ENCODE results near the gene PTPRN2. TPM values are rescaled to one million over a fixed set of nuclear protein-coding genes. Genes with fewer than 3 reads are reported as not detected.
"Not testable (repeated sequence)": the region's sequence is repeated elsewhere in the genome, so short reads cannot be mapped to it uniquely, and the experiment has no call there.

PTPRN2 gene
- total RNA-seq, 5 donors from 2014 or later (not counting 1 experiment from before 2014, with no cell fraction given) = 0.60 to 1.7 (median 0.82) TPM

DNA sequence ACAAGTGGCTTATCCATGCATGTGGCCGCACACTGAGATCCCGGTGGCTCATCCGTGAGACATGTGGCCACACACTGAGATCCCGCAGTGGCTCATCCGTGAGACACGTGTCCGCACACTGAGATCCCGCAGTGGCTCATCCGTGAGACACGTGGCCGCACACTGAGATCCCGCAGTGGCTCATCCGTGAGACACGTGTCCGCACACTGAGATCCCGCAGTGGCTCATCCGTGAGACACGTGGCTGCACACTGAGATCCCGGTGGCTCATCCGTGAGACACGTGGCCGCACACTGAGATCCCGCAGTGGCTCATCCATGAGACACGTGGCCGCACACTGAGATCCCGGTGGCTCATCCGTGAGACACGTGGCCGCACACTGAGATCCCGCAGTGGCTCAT lies 181.9 kb downstream of the PTPRN2 start:
- H3K27me3 ChIP-seq (replicated peaks in 1 of 2; ENCODE audit: control insufficient read depth in 2 of 2, extremely low read depth in 1 of 2, insufficient read depth in 2 of 2, low read length in 1 of 2) = peaks cover 0 to 42% of the 10 kb centered on the region in 2 experiments
- WGBS (ENCODE audit: insufficient coverage) = 95% methylated on average over 28 of the region's 30 CpGs
- H3K27me3 Mint-ChIP-seq; H3K9me3 Mint-ChIP-seq; H3K4me3 ChIP-seq (ENCODE audit: control insufficient read depth in 1 of 2, extremely low read depth in 1 of 2, low read length in 1 of 2); POLR2A ChIA-PET; H3K36me3 ChIP-seq (ENCODE audit: control insufficient read depth in 2 of 2, extremely low read depth in 1 of 2, insufficient read depth in 1 of 2, low read length in 1 of 2); ATAC-seq (replicated peaks in 1 of 4); H3K9me3 ChIP-seq; H3K4me1 Mint-ChIP-seq; H3K4me3 Mint-ChIP-seq; H3K36me3 Mint-ChIP-seq; H3K27ac ChIP-seq (ENCODE audit: low read length); CTCF ChIA-PET; H3K27ac Mint-ChIP-seq; H3K4me1 ChIP-seq (ENCODE audit: control insufficient read depth in 1 of 2, extremely low read depth in 1 of 2, insufficient read depth in 2 of 2, low read length in 2 of 2); DNase-seq: not testable (repeated sequence)

DNA sequence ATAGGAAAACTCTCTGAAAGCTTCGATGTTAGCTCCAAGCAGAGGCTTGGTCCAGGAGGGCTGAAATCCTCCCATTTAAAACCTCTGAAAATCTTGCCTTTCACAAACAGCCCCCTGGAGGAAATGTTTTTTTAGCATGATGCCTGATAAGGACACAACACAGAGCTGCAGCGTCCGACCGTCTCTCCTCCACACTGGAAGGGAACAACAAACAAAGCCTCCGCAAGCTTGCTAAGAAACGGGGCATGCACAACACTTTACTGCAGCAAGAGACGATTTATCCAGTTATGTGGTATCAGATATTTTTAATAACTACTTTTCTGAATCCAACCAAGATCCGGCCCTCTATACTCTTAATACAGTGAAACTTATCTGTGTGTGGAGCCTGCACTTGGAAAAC lies 182.3 kb downstream of the PTPRN2 start:
- no peaks in the 10 kb centered on the region for H3K36me3 ChIP-seq (ENCODE audit: control insufficient read depth in 2 of 2, extremely low read depth in 1 of 2, insufficient read depth in 1 of 2, low read length in 1 of 2)
- ATAC-seq (replicated peaks in 1 of 4) = no peak
- H3K4me1 ChIP-seq (ENCODE audit: control insufficient read depth in 1 of 2, extremely low read depth in 1 of 2, insufficient read depth in 2 of 2, low read length in 2 of 2) = no peaks in the 10 kb centered on the region
- no peak for DNase-seq
- H3K4me3 ChIP-seq (ENCODE audit: control insufficient read depth in 1 of 2, extremely low read depth in 1 of 2, low read length in 1 of 2) = no peak overlapping the region
- H3K27ac Mint-ChIP-seq = no peak overlapping the region
- ChIA-PET POLR2A (no interaction called here), CTCF (no interaction called here)
- H3K27me3 Mint-ChIP-seq = peaks cover 4 to 6% of the 10 kb centered on the region in 2 donors
- peaks cover 0 to 39% of the 10 kb centered on the region in 2 experiments for H3K27me3 ChIP-seq (replicated peaks in 1 of 2; ENCODE audit: control insufficient read depth in 2 of 2, extremely low read depth in 1 of 2, insufficient read depth in 2 of 2, low read length in 1 of 2)
- no peaks in the 10 kb centered on the region for H3K36me3 Mint-ChIP-seq
- no peaks in the 10 kb centered on the region for H3K4me1 Mint-ChIP-seq
- H3K9me3 Mint-ChIP-seq = peaks cover 0 to under 1% (median 0%) of the 10 kb centered on the region in 3 donors
- WGBS (ENCODE audit: insufficient coverage) = no CpG with 5 or more reads among the region's 8 CpGs
- H3K9me3 ChIP-seq = no peaks in the 10 kb centered on the region
- H3K27ac ChIP-seq (ENCODE audit: low read length) = no peak overlapping the region
- H3K4me3 Mint-ChIP-seq = no peak overlapping the region

GRCh38 chr7:158404031-158404761 lies 183.4 kb downstream of the PTPRN2 start:
- Histone ChIP-seq H3K27me3 (replicated peaks in 1 of 2; ENCODE audit: control insufficient read depth in 2 of 2, extremely low read depth in 1 of 2, insufficient read depth in 2 of 2, low read length in 1 of 2) (peaks cover 0 to 27% of the 10 kb centered on the region in 2 experiments), H3K4me3 (ENCODE audit: control insufficient read depth in 1 of 2, extremely low read depth in 1 of 2, low read length in 1 of 2) (no peak overlapping the region), H3K4me1 (ENCODE audit: control insufficient read depth in 1 of 2, extremely low read depth in 1 of 2, insufficient read depth in 2 of 2, low read length in 2 of 2) (no peaks in the 10 kb centered on the region), H3K27ac (ENCODE audit: low read length) (no peak overlapping the region), H3K9me3 (no peaks in the 10 kb centered on the region), H3K36me3 (ENCODE audit: control insufficient read depth in 2 of 2, extremely low read depth in 1 of 2, insufficient read depth in 1 of 2, low read length in 1 of 2) (no peaks in the 10 kb centered on the region)
- Mint-ChIP-seq H3K36me3 (no peaks in the 10 kb centered on the region), H3K27ac (no peak overlapping the region), H3K4me3 (no peak overlapping the region), H3K9me3 (peaks cover 0 to 2% (median 0%) of the 10 kb centered on the region in 3 donors), H3K27me3 (peaks cover 1 to 6% of the 10 kb centered on the region in 2 donors), H3K4me1 (no peaks in the 10 kb centered on the region)
- 80% methylated on average over 18 of the region's 23 CpGs for WGBS (ENCODE audit: insufficient coverage)
- no peak for DNase-seq
- POLR2A ChIA-PET = no interaction called here
- CTCF ChIA-PET = interaction anchor here in 1 of 2 donors (0.7 kb wide), 1 partner anchor 160 kb away, joined by 3 read pairs; no protein-coding TSS in a partner anchor
- ATAC-seq (replicated peaks in 1 of 4) = no peak

DNA sequence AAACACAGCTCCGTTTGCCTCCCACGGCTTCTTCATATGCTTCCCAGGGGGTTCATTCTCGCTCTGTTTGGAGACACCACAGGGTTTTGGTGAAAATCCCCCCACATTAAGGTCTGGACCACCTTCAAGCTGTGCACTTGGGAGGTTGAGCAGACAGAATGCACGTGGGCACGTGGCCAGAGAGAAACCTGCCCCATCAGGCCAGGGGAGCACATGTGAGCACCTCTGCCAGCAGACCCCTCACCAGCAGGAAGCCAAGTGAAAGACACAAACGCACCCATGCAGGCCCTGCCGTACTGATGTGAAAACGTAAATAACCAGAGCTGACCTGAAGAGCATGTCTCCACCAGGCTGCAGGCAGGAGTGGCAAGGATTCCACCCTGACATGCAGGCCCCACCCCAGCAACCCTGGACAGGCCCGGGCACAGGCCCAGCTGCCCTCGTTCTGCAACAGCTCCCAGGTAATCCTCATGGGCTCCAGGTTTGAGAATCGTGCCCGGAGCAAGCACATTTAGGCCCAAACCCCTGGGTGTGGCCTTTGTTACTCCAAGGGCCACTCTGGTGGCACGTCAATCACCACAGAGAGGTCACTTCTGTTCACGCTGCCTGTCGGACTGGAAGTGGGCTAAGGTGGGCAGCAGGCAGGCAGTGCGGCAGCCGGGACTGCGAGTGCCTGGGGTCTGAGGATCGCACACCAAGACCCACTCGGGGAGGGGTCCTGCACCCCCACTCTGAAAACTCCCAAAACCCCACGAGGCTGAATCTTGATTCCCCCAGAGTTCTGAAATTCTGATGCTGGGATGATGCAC lies 184.4 kb downstream of the PTPRN2 start:
- Histone ChIP-seq H3K36me3 (ENCODE audit: control insufficient read depth in 2 of 2, extremely low read depth in 1 of 2, insufficient read depth in 1 of 2, low read length in 1 of 2) (no peaks in the 10 kb centered on the region), H3K27me3 (replicated peaks in 1 of 2; ENCODE audit: control insufficient read depth in 2 of 2, extremely low read depth in 1 of 2, insufficient read depth in 2 of 2, low read length in 1 of 2) (peaks cover 0 to 24% of the 10 kb centered on the region in 2 experiments), H3K27ac (ENCODE audit: low read length) (no peak overlapping the region), H3K4me1 (ENCODE audit: control insufficient read depth in 1 of 2, extremely low read depth in 1 of 2, insufficient read depth in 2 of 2, low read length in 2 of 2) (no peaks in the 10 kb centered on the region), H3K9me3 (no peaks in the 10 kb centered on the region), H3K4me3 (ENCODE audit: control insufficient read depth in 1 of 2, extremely low read depth in 1 of 2, low read length in 1 of 2) (no peak overlapping the region)
- 77% methylated on average over 15 of the region's 21 CpGs for WGBS (ENCODE audit: insufficient coverage)
- peaks cover 6 to 10% (median 7%) of the 10 kb centered on the region in 3 donors for H3K9me3 Mint-ChIP-seq
- ATAC-seq (replicated peaks in 1 of 4) = no peak
- ChIA-PET POLR2A (no interaction called here), CTCF (no interaction called here)
- no peaks in the 10 kb centered on the region for H3K4me1 Mint-ChIP-seq
- H3K27me3 Mint-ChIP-seq = peaks cover 1 to 6% of the 10 kb centered on the region in 2 donors
- H3K4me3 Mint-ChIP-seq = no peak overlapping the region
- H3K36me3 Mint-ChIP-seq = no peaks in the 10 kb centered on the region
- DNase-seq = no peak
- no peak overlapping the region for H3K27ac Mint-ChIP-seq

- no peaks in the 10 kb centered on the region for H3K4me1 Mint-ChIP-seq
- peaks cover 0 to 24% of the 10 kb centered on the region in 2 experiments for H3K27me3 ChIP-seq (replicated peaks in 1 of 2; ENCODE audit: control insufficient read depth in 2 of 2, extremely low read depth in 1 of 2, insufficient read depth in 2 of 2, low read length in 1 of 2)
Observed at GRCh38 chr7:158402471-158402870, 185.2 kb downstream of the PTPRN2 start.

DNA sequence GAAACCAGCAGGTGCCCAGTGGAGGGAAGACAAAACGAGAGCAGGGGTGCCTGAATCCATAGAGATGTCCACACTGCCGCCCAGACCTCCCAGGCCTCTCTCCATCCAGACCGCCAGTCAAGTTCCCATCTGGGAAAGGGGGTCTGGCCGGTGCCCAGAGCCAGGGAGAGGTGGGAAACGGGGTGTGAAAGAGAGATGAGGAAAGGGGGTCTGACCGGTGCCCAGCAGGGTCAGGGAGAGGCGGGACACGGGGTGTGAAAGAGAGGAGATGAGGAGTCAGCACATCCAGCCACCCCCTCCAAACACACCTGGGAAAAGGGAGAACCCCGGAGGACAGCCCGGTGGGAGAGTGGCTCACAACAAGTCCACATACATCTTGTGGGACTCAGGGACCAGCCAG lies 185.8 kb downstream of the PTPRN2 start:
- H3K27me3 ChIP-seq (replicated peaks in 1 of 2; ENCODE audit: control insufficient read depth in 2 of 2, extremely low read depth in 1 of 2, insufficient read depth in 2 of 2, low read length in 1 of 2) = peaks cover 0 to 24% of the 10 kb centered on the region in 2 experiments
- ChIA-PET POLR2A (no interaction called here), CTCF (interaction anchor here in 1 of 2 donors (0.6 kb wide), 1 partner anchor 23 kb away, joined by 3 read pairs; no protein-coding TSS in a partner anchor)
- H3K4me3 ChIP-seq (ENCODE audit: control insufficient read depth in 1 of 2, extremely low read depth in 1 of 2, low read length in 1 of 2) = no peak overlapping the region
- no peaks in the 10 kb centered on the region for H3K36me3 ChIP-seq (ENCODE audit: control insufficient read depth in 2 of 2, extremely low read depth in 1 of 2, insufficient read depth in 1 of 2, low read length in 1 of 2)
- no peaks in the 10 kb centered on the region for H3K9me3 ChIP-seq
- ATAC-seq (replicated peaks in 1 of 4) = no peak
- no CpG with 5 or more reads among the region's 10 CpGs for WGBS (ENCODE audit: insufficient coverage)
- Mint-ChIP-seq H3K9me3 (peaks cover 6 to 10% (median 7%) of the 10 kb centered on the region in 3 donors), H3K36me3 (no peaks in the 10 kb centered on the region), H3K4me3 (no peak overlapping the region), H3K27me3 (peaks cover 1 to 6% of the 10 kb centered on the region in 2 donors), H3K4me1 (no peaks in the 10 kb centered on the region), H3K27ac (no peak overlapping the region)
- no peaks in the 10 kb centered on the region for H3K4me1 ChIP-seq (ENCODE audit: control insufficient read depth in 1 of 2, extremely low read depth in 1 of 2, insufficient read depth in 2 of 2, low read length in 2 of 2)
- H3K27ac ChIP-seq (ENCODE audit: low read length) = no peak overlapping the region
- DNase-seq = no peak

More at GRCh38 chr7:158402471-158402870, 185.2 kb downstream of the PTPRN2 start:
- H3K27me3 Mint-ChIP-seq = peaks cover 1 to 6% of the 10 kb centered on the region in 2 donors
- DNase-seq (no peak), ATAC-seq (replicated peaks in 1 of 4) (no peak)
- H3K27ac Mint-ChIP-seq = no peak overlapping the region
- Histone ChIP-seq H3K27ac (ENCODE audit: low read length) (no peak overlapping the region), H3K4me3 (ENCODE audit: control insufficient read depth in 1 of 2, extremely low read depth in 1 of 2, low read length in 1 of 2) (no peak overlapping the region), H3K4me1 (ENCODE audit: control insufficient read depth in 1 of 2, extremely low read depth in 1 of 2, insufficient read depth in 2 of 2, low read length in 2 of 2) (no peaks in the 10 kb centered on the region), H3K36me3 (ENCODE audit: control insufficient read depth in 2 of 2, extremely low read depth in 1 of 2, insufficient read depth in 1 of 2, low read length in 1 of 2) (no peaks in the 10 kb centered on the region), H3K9me3 (no peaks in the 10 kb centered on the region)
- no peak overlapping the region for H3K4me3 Mint-ChIP-seq
- peaks cover 6 to 10% (median 7%) of the 10 kb centered on the region in 3 donors for H3K9me3 Mint-ChIP-seq
- ChIA-PET POLR2A (no interaction called here), CTCF (no interaction called here)
- no peaks in the 10 kb centered on the region for H3K36me3 Mint-ChIP-seq
- WGBS (ENCODE audit: insufficient coverage) = 67% methylated on average over 10 of the region's 11 CpGs
